Measurements from ENCODE around the gene HECW1.

DNA sequence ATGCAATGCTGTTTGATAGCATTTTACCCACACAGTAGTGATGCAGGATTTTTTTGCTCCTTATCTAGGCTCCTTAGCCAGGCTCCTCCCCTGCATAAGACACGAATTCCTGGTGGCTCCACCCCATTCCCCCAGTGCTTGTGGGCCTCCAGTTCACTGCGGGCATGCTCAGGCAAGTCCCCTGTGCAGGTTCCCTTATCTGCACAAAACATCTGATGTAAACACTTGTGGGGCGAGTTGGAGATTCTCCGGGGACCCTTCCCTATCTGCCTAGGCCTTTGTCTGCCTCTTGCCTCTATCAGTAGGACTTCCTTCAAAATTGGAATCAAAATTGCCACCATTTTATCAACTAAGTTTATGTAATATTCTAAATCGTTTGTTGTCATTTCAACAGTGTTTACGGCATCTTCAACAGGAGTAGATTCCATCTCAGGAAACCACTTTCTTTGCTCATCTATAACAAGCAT, 465.1 kb downstream of the HECW1 start:
- TF ChIP-seq POLR2AphosphoS5 (IDR thresholded peaks at IDR 0.05; ENCODE audit: borderline replicate concordance, low read depth, low read length), result no peak
- no peak for TF ChIP-seq EZH2 (IDR thresholded peaks at IDR 0.05)
- no peak for TF ChIP-seq FOXP2 (optimal IDR thresholded peaks at IDR 0.05; ENCODE audit: control extremely low read depth, extremely low read length, insufficient read depth)

Data from SK-N-MC (cell line).